Sciatic nerve (tissue), 2 donors: ENCODE results near the gene CD300LD. TPM values are rescaled to one million over a fixed set of nuclear protein-coding genes. Genes with fewer than 3 reads are reported as not detected.
A peak's percentile ranks its signal among the peaks of the same experiment; 100 is the strongest.
"Not testable (repeated sequence)": the region's sequence is repeated elsewhere in the genome, so short reads cannot be mapped to it uniquely, and the experiment has no call there.

Experiments used
- ATAC-seq: fragments of 200-7000 bp; cut with Tn5 transposase; one replicate; pipeline ENCODE4 v1.9.1; 2020; ENCODE audit warnings: mild to moderate bottlenecking, moderate library complexity
- DNase-seq: peaks from one replicate; pipeline ENCODE4 v3.0.0-alpha.2; 2020; ENCODE audit warnings: low spot score
- intact Hi-C: fragments of 100-400 bp; cut with DNase I; formaldehyde crosslinking; loops from one replicate; pipeline ENCODE4 v1.14.2; 2022
- total RNA-seq: library from RNA; stranded (reverse); fragmentation: NEBNext Ultra II Directional; extraction: Animal tissue kit (Norgen Biotek cat#: 25700); gene quantifications from one replicate; pipeline ENCODE4 v1.2.1, GENCODE V29; 2021
- donor health status: DM: no; HTN: no; CAD: no.
- donor health status: DM: no; HTN: no; CAD: no.

CD300LD gene
- not detected for total RNA-seq

DNA sequence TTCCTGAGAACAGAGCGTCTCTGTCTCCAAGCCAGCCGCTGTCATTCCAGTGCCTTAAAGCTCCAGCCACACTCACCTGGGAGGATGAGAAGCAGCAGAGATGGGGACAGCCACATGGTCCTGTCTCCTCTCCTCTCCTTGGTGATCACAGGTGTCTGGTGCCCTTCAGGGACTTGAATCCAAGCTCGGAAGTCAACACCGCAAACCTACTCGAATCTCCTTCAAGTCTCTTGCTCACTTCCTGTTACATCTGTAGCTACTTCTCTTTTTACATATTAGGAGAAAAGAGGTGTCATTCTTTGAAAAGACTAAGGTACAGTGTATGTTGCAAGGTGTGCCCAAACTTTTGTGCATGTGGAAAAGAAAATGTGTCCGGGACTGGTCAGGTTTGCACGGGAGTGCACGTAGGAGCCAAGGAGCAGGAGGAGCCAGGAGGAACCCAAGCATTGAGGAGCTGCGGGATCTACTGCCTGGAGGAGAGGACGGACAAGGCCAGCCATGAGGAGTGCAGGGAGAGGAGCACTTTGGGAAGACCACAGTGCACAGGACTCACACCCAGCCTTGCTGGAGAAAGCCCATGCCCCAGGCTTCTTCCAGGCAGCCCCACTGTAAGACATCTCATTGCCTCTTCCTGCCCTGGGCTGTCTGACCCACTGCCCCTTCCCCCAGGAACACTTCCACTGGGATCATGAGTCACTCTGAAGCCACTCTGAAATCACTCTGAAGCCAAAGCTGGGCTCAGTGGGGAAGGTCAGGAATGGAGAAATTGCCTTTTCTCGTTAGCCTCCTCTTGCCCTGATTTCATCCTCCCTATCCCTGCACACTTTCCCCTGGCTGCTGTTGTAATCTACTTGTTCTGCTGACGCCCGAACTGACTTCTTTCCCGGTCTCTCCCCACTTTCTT is at the start of gene CD300LD:
Gene CD300LD, minus strand, starts transcription at position 197 of the 904 bp plus-strand sequence. Its CDS starts 81 bp downstream, at position 116.
- DNase-seq (no peak), ATAC-seq (no peak)
- intact Hi-C loops = no loop called here

DNA sequence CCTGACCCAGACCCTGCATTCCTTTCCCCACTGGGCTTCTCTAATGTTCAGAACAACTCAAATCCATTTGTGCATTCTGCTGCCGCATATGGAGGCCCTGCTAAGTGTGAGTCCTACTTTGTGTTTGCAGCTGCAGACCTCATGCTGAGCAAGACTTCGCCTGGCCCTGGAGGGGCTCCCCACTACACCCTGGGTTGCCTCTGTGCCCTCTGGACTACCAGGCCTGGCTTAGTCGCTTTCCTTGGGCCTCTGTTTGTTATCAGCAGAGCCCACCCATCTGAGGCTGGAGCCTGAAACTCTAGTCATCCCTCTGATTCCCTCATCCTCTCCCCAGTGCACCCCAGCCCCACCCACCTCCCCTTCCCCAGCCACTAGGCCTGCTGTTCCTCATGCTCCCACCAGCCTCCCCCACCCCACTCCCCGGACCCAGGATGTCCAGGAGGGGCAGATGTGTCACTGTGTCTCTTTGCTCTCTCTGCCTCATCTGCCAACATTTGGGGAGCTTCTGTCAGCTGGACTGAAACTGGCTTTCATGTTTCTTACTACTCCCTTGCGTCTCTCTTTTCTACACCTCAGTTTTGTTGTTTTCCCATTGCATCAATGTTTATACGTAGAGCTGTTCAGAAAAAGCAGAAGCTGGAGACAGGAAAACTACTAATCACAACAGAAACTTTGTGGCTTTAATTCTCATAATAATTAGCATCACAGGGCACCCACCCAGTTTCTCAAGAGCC is 49.3 kb upstream of the CD300LD start:
- DNase-seq (no peak), ATAC-seq (no peak)
- intact Hi-C loops = no loop called here

DNA sequence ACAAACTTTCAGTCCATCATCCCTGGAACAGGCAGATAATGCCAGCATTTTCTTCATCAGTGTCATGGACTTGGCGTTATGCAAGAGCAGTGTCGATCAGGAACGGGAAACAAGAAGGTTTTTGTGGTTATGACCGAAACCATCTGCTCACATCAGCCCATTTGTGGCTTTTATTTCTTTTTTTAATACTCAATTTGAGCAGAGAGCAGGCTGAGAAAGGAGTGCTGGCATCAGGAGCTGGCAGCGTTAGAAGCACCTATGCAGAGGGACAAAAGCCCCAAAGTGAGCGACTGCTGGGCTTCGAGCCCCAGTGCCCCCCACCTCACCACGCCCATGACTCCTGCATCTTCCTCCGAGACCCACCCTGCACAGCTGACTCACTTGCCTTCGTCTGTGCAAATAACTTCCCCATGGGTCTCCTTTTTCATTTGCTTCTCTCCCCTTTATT is 47.6 kb upstream of the CD300LD start:
- intact Hi-C loops = loop anchor here (10.0 kb wide), 1 partner anchor 145 kb away; no protein-coding TSS in a partner anchor
- DNase-seq = no peak
- peak; percentile 34 for ATAC-seq

DNA sequence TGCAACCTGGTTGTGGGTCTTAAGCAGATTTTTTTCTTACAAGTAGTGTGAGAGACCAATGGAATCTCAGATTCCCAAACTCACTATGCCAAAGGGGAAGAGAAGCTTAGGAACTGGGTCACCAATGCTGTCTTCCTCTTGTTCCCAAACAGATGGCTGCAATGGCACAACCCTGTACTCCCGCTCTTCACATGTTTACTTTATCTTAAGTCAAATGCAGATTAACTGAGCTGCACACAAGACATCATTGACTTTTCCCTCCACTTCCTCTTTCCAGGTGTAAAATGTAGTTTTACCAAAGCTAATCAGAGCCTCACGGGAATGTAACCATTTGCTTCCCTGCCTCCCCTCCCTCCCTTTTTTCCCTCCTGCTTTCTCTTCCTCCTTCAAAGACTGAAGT is 45.8 kb upstream of the CD300LD start:
- ATAC-seq (no peak), DNase-seq (no peak)
- intact Hi-C loops = loop anchor here (10.0 kb wide), 1 partner anchor 147 kb away; no protein-coding TSS in a partner anchor

DNA sequence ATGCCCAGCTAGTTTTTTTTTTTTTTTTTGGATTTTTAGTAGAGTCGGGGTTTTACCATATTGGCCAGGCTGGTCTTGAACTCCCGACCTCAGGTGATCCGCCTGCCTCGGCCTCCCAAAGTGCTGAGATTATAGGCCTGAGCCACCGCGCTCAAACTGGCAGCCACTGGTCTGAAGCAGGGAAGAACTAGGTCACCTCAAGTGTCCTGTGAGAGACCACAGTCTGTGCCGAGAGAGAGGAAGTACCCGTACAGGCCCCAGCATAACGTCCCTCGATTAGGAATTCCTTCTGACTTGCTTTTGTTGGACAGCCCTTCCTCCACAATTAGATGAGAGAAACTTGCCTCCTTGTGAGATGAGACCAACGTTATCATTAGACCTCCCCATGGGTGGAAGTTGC is 45.2 kb upstream of the CD300LD start:
- DNase-seq (no peak), ATAC-seq (no peak)
- intact Hi-C loops = loop anchor here (10.0 kb wide), 1 partner anchor 148 kb away; no protein-coding TSS in a partner anchor

DNA sequence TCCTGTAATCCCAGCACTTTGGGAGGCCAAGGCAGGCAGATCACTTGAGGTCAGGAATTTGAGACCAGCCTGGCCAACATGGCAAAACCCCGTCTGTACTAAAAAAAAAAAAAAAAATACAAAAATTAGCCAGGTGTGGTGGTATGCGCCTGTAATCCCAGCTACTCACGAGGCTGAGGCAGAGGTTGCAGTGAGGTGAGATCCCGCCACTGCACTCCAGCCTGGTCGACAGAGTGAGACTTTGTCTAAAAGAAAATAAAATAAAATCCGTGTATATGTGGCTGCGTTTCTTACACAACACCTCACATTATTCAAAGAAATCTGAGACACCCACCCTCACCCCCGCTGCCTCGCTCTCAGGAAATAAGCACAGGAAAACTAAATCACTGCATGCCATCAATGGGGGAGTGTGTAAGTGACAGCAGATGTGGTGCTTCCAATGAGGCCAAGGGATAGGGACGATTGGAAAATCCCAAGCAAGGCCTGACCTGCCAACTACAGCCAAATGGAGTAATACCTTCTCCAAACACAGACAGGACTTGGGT is 44.5 kb upstream of the CD300LD start:
- intact Hi-C loops = loop anchor here (10.0 kb wide), 1 partner anchor 148 kb away; no protein-coding TSS in a partner anchor
- ATAC-seq, DNase-seq: not testable (repeated sequence)

DNA sequence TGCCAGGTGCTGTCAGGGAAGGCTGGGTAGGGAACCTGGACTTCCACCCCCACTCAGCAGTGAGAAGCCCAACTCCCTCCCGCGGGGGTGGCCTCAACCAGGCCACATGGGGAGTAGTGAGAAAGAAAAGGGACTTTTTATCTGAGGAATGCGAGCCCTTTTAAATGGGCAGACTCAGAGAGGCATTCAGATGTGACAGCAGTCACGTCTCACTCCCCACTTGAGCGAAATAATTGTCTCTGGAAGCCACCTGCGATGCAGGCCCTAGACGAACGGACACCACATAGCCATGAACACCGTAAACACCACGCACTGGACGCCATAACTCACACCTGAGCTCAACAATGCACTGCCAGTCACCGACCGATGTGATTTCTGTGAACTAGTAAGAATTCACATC is 43.3 kb upstream of the CD300LD start:
- ATAC-seq = no peak
- DNase-seq = no peak
- intact Hi-C loops = loop anchor here (10.0 kb wide), 1 partner anchor 149 kb away; no protein-coding TSS in a partner anchor

DNA sequence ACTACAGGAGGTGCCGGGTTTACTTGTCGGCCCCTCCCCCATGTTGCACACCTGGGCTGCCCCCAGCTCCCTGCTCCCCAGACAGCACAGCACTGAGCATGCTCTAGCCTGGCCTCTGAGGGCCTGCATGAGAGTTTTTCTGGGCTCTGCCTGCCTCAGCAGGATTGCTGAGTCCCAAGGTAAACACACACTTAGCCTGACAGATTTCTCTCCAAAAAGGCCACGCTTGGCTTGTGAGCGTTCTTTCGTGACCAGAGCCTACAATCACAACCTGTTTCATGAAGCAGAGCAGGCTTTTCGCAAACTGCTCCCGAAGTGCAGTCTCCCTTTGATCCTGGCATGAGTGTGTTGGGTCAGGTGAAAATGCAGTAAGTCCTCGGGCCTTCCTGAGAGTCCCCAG is 41.2 kb upstream of the CD300LD start:
- ATAC-seq (no peak), DNase-seq (no peak)
- intact Hi-C loops = loop anchor here (10.0 kb wide), 1 partner anchor 151 kb away; no protein-coding TSS in a partner anchor

DNA sequence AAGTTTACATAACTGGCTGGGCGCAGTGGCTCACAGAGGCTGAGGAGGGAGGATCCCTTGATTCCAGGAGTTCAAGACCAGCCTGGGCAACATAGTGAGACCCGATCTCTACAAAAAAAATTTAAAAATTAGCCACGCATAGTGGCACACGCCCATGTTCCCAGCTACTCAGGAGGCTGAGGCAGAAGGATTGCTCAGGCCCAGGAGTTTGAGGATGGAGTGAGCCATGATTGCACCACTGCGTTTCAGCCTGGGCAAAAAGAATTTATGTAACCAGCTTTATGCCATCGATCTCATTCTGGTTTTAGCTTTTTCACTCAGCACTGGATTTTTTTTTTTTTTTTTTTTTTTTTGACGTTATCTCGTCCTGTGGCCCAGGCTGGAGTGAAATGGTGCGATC is 40.5 kb upstream of the CD300LD start:
- ATAC-seq (no peak), DNase-seq (no peak)
- intact Hi-C loops = loop anchor here (10.0 kb wide), 1 partner anchor 152 kb away; no protein-coding TSS in a partner anchor

DNA sequence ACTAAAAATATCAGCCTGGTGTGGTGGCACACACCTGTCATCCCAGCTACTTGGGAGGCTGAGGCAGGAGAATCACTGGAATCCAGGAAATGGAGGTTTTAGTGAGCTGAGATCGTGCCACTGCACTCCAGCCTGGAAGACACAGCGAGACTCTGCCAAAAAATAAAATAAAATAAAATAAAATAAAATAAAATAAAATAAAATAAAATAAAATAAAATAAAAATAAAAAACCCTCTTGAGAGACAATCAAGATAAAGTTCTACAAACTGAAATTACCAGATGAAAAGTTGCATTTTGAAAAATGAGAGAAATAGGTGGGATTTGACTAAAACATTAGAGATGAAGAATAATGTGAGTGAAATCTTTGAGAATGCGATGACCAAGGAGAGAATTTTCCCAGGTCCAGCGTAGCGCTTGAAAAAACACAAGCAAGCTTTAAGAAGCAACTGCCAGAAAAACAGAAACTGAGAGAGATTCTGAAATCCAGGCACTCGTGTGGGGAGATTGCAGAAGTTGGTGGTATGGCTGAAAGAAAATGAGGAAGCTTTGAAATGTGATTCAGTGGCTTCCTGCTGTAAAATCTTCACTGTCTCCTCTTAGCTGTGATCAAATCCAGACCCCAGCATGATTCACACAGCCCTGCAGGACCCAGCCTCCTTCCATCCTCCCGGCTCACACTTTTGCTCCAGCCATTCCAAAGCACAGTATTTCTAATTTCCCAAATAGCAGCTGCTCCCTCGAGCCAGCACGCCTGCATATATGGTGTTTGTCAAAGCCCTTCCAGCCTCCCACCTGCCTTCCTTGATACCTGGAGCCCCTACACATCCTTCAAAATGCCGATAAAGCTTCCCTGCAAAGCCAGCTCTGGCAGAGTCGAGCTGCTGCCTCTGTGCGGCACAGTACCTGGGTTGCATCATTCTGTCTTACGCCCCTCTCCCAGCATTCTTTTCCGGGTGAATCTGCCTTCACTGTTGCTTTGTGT is 39.7 kb upstream of the CD300LD start:
- intact Hi-C loops = loop anchor here (10.0 kb wide), 1 partner anchor 153 kb away; no protein-coding TSS in a partner anchor
- ATAC-seq = peak; percentile 38
- DNase-seq = no peak

DNA sequence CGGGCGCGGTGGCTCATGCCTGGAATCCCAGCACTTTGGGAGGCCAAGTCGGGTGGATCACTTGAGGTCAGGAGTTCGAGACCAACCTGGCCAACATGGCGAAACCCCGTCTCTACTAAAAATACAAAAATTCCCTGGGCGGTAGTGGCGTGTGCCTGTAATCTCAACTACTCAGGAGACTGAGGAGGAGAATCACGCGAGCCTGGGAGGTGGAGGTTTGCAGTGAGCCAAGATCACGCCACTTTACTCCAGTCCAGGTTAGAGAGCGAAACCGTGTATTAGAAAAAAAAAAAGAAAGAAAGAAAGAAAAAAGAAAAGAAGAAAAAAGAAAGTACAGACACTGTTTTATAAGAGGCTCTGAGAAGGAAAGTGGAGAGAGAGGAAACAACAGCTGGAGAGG is 38.2 kb upstream of the CD300LD start:
- intact Hi-C loops = loop anchor here (10.0 kb wide), 1 partner anchor 155 kb away; no protein-coding TSS in a partner anchor
- not testable (repeated sequence) for ATAC-seq, DNase-seq

DNA sequence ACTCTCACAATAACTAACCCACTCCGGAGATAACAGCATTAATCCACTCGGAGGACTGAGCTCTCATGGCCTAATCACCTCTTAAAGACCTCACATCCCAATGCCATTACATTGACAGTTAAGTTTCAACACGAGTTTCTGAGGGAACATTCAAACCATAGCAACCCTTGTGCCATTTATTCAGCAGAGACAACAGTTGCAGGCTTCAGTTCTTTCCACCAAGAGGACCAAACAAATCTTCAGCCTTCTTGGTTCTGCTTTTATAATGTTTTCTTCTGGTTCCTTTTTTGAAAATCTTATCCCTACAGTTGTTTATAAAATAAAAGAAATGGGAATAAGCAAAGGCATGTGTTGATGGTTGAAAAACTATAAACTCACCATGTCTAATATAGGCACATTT is 33.6 kb upstream of the CD300LD start:
- intact Hi-C loops = no loop called here
- no peak for DNase-seq
- no peak for ATAC-seq

DNA sequence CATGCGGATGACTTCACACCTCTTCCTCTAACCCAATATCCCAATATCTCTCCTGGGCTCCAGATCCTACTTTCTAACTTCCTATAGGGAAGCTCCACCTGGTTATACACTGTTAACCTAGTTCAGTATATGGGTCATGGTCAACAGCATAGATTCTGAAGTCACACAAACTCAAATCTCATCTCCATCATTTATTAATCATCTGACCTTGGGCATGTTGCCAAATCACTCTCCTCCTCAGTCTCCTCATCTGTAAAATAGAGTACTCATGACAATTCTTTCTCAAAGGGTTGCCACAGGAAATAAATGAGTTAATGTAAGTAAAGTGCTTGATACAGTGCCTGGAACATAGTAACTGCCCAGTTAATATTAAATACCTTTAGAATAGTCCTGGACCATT is 32.0 kb upstream of the CD300LD start:
- DNase-seq (no peak), ATAC-seq (no peak)
- intact Hi-C loops = no loop called here

DNA sequence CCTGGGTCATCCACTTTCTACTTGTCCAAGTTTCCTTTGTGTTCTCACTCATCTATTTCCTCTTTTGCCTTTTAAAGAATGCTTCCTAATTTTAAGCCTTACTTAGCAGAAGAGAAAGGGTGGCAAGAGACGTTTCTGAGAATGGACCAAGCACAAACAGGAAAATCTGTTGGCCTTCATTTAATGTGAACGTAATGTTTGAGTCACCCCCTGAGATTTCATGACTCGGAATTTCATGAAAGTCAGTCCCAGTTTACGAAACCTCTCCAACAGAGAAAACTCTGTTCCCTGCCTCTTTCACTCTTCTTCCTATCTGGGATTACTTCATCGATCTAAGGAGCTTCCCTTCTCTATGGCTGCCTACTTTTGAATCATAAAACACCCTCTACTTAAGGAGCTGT is 31.6 kb upstream of the CD300LD start, which contains the start of gene CD300E:
Gene CD300E, minus strand, starts transcription at position 46 of the 401 bp plus-strand sequence. CDS start 117 bp downstream, outside the sequence.
- DNase-seq (no peak), ATAC-seq (no peak)
- intact Hi-C loops = no loop called here

DNA sequence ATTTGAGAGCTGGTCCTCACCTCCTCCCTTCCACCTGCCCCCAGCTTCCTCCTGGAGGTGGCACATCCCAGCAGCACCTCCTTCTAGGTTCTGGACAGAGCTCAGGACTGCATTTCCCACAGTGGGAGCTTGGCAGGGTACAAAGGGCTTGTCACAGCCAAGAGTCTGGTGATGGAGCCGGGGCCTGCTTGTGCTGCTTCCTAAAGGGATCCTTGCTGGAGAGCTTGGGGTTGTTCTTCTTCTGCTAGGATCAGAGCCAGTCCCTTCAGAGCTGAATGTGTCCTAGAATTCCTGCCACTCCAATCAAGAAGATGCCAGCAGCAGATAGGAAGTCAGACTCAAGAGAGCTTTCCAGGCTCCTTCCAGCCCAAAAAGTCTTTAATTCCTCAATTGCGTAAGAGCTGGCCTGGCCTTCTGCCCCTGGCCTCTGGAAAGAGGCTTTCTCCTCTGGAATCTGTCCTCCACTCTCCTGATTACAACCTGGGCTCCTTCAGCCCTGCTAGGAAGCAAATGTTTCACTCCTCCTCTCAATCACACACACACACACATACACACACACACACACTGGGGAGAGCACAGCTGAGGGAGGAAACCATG is 27.1 kb upstream of the CD300LD start:
- intact Hi-C loops = no loop called here
- peak; percentile 89 for ATAC-seq
- no peak for DNase-seq

DNA sequence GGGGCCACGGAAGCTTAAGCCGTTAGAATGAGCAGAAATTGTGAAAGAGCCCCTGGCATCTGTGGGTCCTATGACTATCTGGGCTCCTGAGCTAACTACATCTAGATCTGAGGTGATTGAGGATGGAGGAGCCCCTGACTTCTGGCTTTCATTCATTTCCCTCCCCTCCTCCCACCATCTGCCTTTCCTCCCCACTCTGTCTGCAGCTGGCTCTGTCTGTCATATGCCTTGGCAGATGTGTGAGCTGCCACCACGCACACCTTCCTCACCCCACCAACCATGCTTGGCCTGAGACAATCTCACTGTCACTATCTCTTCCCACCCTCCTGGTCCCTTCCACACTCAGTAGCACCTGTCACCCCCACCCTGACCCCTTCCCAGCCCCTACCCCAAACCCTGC is 26.4 kb upstream of the CD300LD start:
- no peak for ATAC-seq
- DNase-seq = no peak
- intact Hi-C loops = no loop called here

DNA sequence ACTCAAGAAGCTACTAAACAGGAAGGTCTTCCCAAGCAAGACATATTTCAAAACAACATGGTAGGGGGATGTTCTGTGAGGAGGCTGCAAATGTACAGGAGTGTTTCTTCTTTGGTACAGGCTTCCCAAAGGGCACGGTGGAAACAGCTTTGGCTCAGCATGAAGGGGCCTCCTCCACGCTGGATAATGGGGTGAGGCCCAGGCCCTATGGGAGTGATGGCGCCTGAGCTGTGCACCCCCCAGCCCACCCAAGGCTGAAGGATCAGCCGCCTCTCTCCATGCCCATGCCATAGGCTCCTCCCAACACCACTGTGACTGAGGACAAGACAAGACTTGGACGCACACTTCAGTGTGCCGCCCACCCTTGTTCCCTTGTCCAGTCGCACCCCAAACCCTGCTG is 24.6 kb upstream of the CD300LD start:
- ATAC-seq = no peak

DNA sequence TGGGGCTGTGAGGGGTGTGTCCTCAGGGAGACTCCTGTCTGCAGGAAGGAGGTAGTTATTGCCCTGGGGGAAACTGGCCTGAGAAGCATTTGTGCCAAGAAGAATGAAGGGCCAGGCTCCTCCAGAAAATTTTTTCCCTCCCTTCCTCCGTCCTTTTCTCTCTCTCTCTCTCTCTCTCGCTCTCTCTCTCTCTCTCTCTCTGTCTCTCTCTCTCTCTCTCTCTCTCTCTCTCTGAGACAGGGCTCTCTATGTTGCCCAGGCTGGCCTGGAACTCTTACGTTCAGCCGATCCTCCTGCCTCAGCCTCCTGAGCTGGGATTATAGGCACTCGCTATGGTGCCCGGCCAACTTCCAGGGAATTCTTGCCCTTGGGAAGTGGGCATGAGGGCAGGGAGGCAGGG is 20.0 kb upstream of the CD300LD start:
- intact Hi-C loops = no loop called here
- DNase-seq = no peak
- ATAC-seq = no peak

More for the DNA sequence above, 24.6 kb upstream of the CD300LD start:
- no peak for DNase-seq
- intact Hi-C loops = no loop called here
